ENCODE data around the gene VSIG1.

Gene VSIG1

DNA sequence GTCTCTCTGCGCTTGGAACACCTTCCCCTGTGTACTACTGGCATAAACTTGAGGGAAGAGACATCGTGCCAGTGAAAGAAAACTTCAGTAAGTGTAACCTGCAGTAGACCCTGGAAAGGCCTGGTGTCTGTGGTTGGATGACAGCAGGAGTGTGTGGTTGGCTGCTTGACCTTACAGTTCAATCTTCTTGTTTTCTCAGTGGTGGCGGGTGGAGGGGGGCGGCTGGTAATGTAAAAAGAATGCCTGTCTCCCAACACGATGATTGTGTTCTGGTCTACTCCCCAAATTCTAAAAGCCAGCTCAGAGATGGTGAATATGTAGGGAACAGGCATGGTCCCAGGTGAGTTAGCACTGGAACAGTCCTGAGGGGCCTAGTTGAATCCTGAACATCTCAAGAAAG, 27.9 kb downstream of the VSIG1 start:
- in situ Hi-C loops (cut with MboI; ENCODE audit: low sequenced_read_pairs, unreplicated experiment), result no loop called here

DNA sequence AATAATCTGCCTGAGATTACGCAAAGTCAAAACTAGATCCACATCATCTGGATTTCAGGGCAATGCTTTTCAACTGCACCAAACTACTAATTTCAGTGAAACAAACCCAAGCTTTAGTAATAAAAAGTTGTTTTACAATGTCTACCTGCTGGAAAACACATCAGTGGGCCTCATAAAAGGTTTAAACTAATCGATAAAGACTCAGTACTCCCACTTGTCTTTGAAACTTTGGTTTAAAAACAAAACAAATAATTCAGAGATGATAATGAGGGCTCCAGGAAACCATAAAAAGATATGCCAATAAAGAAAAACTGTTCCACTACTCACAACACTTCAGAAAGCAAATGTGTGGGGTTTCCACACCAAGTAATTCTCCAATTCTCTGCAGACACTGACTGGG, 36.2 kb downstream of the VSIG1 start:
- TF ChIP-seq, protein P1, sequence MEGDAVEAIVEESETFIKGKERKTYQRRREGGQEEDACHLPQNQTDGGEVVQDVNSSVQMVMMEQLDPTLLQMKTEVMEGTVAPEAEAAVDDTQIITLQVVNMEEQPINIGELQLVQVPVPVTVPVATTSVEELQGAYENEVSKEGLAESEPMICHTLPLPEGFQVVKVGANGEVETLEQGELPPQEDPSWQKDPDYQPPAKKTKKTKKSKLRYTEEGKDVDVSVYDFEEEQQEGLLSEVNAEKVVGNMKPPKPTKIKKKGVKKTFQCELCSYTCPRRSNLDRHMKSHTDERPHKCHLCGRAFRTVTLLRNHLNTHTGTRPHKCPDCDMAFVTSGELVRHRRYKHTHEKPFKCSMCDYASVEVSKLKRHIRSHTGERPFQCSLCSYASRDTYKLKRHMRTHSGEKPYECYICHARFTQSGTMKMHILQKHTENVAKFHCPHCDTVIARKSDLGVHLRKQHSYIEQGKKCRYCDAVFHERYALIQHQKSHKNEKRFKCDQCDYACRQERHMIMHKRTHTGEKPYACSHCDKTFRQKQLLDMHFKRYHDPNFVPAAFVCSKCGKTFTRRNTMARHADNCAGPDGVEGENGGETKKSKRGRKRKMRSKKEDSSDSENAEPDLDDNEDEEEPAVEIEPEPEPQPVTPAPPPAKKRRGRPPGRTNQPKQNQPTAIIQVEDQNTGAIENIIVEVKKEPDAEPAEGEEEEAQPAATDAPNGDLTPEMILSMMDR (IDR thresholded peaks at IDR 0.05; ENCODE audit: borderline replicate concordance, control extremely low read depth, extremely low read depth, insufficient read depth, missing control alignments), result no peak
- in situ Hi-C loops (cut with MboI; ENCODE audit: low sequenced_read_pairs, unreplicated experiment), result no loop called here
- no peak for DNase-seq (ENCODE audit: low spot score)

More for the DNA sequence above, 27.9 kb downstream of the VSIG1 start:
- no peak for DNase-seq (ENCODE audit: low spot score)
- TF ChIP-seq, protein P1 (IDR thresholded peaks at IDR 0.05; ENCODE audit: borderline replicate concordance, control extremely low read depth, extremely low read depth, insufficient read depth, missing control alignments), result no peak

DNA sequence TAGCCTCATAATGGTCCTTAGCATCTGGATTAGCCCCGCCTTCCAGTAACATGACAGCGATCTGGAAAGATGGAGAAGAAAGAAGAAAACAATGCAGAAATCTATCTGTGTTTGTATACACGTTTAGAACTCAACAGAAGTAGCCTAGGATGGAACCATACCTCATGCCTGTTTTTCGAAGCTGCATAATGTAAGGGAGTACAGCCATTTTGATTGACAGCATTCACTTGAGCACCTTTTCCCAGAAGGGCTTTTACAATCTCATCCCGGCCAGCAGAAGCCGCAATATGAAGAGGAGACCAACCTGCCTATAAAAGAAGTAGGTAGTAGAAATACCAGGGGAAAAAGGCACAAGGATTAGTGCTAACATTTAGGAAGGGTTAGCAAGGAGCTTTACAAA, 42.9 kb downstream of the VSIG1 start:
- in situ Hi-C loops (cut with MboI; ENCODE audit: low sequenced_read_pairs, unreplicated experiment), result no loop called here
- no peak for DNase-seq (ENCODE audit: low spot score)
- TF ChIP-seq, protein P1 (IDR thresholded peaks at IDR 0.05; ENCODE audit: borderline replicate concordance, control extremely low read depth, extremely low read depth, insufficient read depth, missing control alignments), result no peak

DNA sequence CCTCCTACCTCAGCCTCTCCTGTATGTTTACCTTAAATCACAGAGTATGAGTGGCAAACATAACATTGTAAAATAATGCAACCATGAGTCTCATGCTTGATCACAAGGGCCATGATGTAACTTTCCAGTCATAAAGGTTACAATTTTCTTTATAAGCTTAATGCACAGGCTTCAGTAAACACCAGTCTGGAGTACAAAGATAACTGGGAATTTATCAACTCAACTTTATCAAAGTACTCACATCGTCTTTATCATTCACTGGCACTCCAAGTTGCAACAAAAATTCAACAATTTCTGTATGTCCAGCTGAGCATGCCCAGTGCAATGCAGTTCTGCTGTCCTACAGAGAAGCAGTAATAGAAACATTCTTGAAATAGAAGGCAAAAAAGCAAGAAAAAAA, 43.6 kb downstream of the VSIG1 start:
- TF ChIP-seq, protein P1 (IDR thresholded peaks at IDR 0.05; ENCODE audit: borderline replicate concordance, control extremely low read depth, extremely low read depth, insufficient read depth, missing control alignments), result no peak
- in situ Hi-C loops (cut with MboI; ENCODE audit: low sequenced_read_pairs, unreplicated experiment), result no loop called here
- DNase-seq (ENCODE audit: low spot score), result no peak

DNA sequence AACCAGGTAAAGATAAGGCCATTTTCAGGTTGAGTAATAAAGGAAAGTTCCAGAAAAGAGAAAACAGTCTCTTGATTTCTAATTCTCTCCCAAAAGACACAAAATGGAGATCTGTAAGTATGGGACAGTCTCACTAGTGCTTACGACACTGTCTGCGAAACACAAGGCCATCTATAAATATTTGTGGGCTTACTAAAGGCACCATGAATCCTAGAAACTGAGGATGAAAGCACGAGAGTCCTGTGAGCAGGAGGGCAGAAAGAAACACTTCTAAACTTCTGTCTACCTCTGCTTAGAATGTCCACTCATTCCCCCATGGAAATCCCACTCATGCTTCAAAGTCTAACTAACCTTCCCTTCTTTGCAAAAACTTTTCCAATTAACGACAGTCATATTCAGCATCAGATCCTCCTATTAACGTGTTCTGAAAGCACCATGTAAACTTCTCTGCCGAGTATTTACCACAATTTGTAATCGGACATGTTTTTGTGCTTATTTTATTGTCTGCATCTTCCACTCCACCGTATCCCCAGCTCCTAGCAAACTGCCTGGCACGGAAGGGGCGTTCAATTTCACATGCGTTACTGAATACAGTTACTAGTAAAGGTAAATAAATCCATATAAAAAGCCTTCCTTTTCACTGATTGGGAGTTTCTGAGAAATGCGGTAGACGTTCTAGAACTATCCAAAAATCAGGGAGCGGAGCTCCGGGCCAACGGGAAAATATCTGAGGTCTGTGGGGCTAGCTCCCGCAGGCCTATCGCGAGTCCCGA, 45.8 kb downstream of the VSIG1 start:
- in situ Hi-C loops (cut with MboI; ENCODE audit: low sequenced_read_pairs, unreplicated experiment), result no loop called here
- TF ChIP-seq, protein P1 (IDR thresholded peaks at IDR 0.05; ENCODE audit: borderline replicate concordance, control extremely low read depth, extremely low read depth, insufficient read depth, missing control alignments), result no peak
- DNase-seq (ENCODE audit: low spot score), result no peak

DNA sequence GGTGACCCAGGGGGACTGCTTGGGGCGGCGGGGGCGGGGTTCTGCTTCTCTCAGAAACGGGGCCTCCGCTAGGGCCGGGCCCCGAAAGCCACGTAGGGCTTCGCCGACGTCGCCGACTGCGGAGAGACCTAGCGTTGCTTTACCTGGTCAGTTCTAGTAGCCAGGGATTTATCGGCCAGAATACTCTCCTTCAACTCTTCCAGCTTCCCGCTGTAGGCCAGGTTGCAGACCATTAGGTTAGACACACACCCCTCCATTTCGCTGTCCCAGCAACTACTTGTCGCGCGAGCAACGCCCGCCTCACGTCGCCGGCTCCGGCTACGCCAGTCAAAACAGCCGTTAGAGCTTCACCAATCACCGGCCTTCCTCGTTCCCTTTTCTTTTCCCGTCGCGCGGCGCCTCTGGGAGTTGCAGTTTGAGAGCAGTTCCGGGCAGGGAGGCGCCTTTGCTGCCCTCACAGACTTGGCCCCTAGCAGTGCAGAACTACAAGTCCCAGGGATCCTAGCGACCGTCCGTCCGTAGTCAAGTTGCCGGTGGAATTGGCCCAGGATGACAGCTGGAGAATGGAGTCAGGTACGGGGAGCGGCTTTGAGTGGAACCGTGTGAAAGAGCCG, 46.5 kb downstream of the VSIG1 start, which contains the start of the genes ATG4A and PSMD10:
ATG4A (plus strand) TSS at position 515 of the 614 bp plus-strand sequence; CDS start at position 564, 49 bp downstream.
PSMD10 (minus strand) TSS at position 279 of the 614 bp plus-strand sequence; CDS start at position 257, 22 bp downstream.
- in situ Hi-C loops (cut with MboI; ENCODE audit: low sequenced_read_pairs, unreplicated experiment), result no loop called here
- TF ChIP-seq, protein P1 (IDR thresholded peaks at IDR 0.05; ENCODE audit: borderline replicate concordance, control extremely low read depth, extremely low read depth, insufficient read depth, missing control alignments), result no peak
- peak; percentile 80 for DNase-seq (ENCODE audit: low spot score)

All from GM13976 (cell line).